ENCODE results near the gene AVP. TPM values are rescaled to one million over a fixed set of nuclear protein-coding genes. Genes with fewer than 3 reads are reported as not detected.

Gene AVP
- total and polyA plus RNA-seq, 9 of the 15 experiments (the other 6 are each of a cell fraction or from before 2014, with no cell fraction given): not detected

DNA sequence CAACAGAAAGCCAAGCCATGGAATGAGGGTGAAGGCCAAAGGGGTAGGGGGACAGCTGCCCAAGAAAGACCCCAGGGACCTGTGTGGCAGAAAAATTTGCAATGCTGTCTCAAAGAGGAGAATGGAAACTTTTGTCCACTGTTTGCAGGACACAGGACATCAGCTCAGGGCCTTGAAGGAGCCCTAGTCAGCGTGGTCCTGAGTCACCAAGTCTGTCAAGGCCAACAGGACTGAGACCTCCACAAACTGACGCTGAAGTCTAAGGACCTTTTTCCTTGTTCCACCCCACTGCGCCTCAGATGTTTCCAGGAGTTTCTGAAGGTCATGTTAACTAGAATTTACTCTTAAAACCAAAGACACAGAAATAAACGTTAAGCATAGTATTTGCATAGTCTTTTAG lies 31.8 kb upstream of the AVP start (continued):
- TF ChIP-seq, protein P1, sequence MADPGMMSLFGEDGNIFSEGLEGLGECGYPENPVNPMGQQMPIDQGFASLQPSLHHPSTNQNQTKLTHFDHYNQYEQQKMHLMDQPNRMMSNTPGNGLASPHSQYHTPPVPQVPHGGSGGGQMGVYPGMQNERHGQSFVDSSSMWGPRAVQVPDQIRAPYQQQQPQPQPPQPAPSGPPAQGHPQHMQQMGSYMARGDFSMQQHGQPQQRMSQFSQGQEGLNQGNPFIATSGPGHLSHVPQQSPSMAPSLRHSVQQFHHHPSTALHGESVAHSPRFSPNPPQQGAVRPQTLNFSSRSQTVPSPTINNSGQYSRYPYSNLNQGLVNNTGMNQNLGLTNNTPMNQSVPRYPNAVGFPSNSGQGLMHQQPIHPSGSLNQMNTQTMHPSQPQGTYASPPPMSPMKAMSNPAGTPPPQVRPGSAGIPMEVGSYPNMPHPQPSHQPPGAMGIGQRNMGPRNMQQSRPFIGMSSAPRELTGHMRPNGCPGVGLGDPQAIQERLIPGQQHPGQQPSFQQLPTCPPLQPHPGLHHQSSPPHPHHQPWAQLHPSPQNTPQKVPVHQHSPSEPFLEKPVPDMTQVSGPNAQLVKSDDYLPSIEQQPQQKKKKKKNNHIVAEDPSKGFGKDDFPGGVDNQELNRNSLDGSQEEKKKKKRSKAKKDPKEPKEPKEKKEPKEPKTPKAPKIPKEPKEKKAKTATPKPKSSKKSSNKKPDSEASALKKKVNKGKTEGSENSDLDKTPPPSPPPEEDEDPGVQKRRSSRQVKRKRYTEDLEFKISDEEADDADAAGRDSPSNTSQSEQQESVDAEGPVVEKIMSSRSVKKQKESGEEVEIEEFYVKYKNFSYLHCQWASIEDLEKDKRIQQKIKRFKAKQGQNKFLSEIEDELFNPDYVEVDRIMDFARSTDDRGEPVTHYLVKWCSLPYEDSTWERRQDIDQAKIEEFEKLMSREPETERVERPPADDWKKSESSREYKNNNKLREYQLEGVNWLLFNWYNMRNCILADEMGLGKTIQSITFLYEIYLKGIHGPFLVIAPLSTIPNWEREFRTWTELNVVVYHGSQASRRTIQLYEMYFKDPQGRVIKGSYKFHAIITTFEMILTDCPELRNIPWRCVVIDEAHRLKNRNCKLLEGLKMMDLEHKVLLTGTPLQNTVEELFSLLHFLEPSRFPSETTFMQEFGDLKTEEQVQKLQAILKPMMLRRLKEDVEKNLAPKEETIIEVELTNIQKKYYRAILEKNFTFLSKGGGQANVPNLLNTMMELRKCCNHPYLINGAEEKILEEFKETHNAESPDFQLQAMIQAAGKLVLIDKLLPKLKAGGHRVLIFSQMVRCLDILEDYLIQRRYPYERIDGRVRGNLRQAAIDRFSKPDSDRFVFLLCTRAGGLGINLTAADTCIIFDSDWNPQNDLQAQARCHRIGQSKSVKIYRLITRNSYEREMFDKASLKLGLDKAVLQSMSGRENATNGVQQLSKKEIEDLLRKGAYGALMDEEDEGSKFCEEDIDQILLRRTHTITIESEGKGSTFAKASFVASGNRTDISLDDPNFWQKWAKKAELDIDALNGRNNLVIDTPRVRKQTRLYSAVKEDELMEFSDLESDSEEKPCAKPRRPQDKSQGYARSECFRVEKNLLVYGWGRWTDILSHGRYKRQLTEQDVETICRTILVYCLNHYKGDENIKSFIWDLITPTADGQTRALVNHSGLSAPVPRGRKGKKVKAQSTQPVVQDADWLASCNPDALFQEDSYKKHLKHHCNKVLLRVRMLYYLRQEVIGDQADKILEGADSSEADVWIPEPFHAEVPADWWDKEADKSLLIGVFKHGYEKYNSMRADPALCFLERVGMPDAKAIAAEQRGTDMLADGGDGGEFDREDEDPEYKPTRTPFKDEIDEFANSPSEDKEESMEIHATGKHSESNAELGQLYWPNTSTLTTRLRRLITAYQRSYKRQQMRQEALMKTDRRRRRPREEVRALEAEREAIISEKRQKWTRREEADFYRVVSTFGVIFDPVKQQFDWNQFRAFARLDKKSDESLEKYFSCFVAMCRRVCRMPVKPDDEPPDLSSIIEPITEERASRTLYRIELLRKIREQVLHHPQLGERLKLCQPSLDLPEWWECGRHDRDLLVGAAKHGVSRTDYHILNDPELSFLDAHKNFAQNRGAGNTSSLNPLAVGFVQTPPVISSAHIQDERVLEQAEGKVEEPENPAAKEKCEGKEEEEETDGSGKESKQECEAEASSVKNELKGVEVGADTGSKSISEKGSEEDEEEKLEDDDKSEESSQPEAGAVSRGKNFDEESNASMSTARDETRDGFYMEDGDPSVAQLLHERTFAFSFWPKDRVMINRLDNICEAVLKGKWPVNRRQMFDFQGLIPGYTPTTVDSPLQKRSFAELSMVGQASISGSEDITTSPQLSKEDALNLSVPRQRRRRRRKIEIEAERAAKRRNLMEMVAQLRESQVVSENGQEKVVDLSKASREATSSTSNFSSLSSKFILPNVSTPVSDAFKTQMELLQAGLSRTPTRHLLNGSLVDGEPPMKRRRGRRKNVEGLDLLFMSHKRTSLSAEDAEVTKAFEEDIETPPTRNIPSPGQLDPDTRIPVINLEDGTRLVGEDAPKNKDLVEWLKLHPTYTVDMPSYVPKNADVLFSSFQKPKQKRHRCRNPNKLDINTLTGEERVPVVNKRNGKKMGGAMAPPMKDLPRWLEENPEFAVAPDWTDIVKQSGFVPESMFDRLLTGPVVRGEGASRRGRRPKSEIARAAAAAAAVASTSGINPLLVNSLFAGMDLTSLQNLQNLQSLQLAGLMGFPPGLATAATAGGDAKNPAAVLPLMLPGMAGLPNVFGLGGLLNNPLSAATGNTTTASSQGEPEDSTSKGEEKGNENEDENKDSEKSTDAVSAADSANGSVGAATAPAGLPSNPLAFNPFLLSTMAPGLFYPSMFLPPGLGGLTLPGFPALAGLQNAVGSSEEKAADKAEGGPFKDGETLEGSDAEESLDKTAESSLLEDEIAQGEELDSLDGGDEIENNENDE (IDR thresholded peaks at IDR 0.05; ENCODE audit: low read depth, low read length): no peak
- TF ChIP-seq XRCC3 (IDR thresholded peaks at IDR 0.05) (no peak), MBD2 (IDR thresholded peaks at IDR 0.05; ENCODE audit: borderline replicate concordance, low read depth) (no peak), ZNF444 (CRISPR knock-in tag; IDR thresholded peaks at IDR 0.05) (no peak), FOS (IDR thresholded peaks at IDR 0.05; ENCODE audit: extremely low read depth, insufficient read length) (no peak), GTF2A2 (tag; IDR thresholded peaks at IDR 0.05) (no peak), TAF15 (IDR thresholded peaks at IDR 0.05; ENCODE audit: low read depth, low read length) (no peak), PML (IDR thresholded peaks at IDR 0.05; ENCODE audit: low read length) (no peak), SPI1 (IDR thresholded peaks at IDR 0.05; ENCODE audit: borderline replicate concordance, low read depth, low read length) (no peak)
- TF ChIP-seq, protein P2, sequence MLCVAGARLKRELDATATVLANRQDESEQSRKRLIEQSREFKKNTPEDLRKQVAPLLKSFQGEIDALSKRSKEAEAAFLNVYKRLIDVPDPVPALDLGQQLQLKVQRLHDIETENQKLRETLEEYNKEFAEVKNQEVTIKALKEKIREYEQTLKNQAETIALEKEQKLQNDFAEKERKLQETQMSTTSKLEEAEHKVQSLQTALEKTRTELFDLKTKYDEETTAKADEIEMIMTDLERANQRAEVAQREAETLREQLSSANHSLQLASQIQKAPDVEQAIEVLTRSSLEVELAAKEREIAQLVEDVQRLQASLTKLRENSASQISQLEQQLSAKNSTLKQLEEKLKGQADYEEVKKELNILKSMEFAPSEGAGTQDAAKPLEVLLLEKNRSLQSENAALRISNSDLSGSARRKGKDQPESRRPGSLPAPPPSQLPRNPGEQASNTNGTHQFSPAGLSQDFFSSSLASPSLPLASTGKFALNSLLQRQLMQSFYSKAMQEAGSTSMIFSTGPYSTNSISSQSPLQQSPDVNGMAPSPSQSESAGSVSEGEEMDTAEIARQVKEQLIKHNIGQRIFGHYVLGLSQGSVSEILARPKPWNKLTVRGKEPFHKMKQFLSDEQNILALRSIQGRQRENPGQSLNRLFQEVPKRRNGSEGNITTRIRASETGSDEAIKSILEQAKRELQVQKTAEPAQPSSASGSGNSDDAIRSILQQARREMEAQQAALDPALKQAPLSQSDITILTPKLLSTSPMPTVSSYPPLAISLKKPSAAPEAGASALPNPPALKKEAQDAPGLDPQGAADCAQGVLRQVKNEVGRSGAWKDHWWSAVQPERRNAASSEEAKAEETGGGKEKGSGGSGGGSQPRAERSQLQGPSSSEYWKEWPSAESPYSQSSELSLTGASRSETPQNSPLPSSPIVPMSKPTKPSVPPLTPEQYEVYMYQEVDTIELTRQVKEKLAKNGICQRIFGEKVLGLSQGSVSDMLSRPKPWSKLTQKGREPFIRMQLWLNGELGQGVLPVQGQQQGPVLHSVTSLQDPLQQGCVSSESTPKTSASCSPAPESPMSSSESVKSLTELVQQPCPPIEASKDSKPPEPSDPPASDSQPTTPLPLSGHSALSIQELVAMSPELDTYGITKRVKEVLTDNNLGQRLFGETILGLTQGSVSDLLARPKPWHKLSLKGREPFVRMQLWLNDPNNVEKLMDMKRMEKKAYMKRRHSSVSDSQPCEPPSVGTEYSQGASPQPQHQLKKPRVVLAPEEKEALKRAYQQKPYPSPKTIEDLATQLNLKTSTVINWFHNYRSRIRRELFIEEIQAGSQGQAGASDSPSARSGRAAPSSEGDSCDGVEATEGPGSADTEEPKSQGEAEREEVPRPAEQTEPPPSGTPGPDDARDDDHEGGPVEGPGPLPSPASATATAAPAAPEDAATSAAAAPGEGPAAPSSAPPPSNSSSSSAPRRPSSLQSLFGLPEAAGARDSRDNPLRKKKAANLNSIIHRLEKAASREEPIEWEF (CRISPR knock-in tag; IDR thresholded peaks at IDR 0.05): no peak

Measured in K562 (cell line).